ENCODE data around the gene CHRNA10. TPM values are rescaled to one million over a fixed set of nuclear protein-coding genes. Genes with fewer than 3 reads are reported as not detected.

CHRNA10 gene
- total RNA-seq, 1 experiment from 2014 or later = 6.8 TPM

Other genes with a start within 250 kb of the CHRNA10 start
- gene ART5, start 29.4 kb downstream of the CHRNA10 start, total RNA-seq (2021; ENCODE audit: unreplicated experiment) = 12.8 TPM
- gene ART1, start 26.3 kb downstream of the CHRNA10 start, total RNA-seq (2021; ENCODE audit: unreplicated experiment) = not detected
- gene NUP98, start 126.2 kb upstream of the CHRNA10 start, total RNA-seq (2021; ENCODE audit: unreplicated experiment) = 244 TPM
- 72.2 TPM for gene PGAP2, start 137.2 kb upstream of the CHRNA10 start, total RNA-seq (2021; ENCODE audit: unreplicated experiment)
- gene RHOG, start 169.6 kb upstream of the CHRNA10 start, total RNA-seq (2021; ENCODE audit: unreplicated experiment) = 156 TPM
- 93.6 TPM for gene STIM1, start 184.3 kb upstream of the CHRNA10 start, total RNA-seq (2021; ENCODE audit: unreplicated experiment)

Measured in Panc1 (cell line).